Fibroblast of pulmonary artery (primary cell): Measurements from ENCODE around the gene PROX2.

ENCODE experiments used
- DNase-seq: peaks from one replicate; pipeline ENCODE4 v3.0.0-alpha.2; 2010; ENCODE audit warnings: low read depth
- H3K4me3 ChIP-seq: replicated peaks from 2 replicates; pipeline ENCODE4 v1.5.1; 2011; ENCODE audit warnings: low read depth, mild to moderate bottlenecking, control low read depth, low read length, moderate library complexity
- TF ChIP-seq, protein P1 (sequence below): IDR thresholded peaks from 2 replicates; pipeline ENCODE4 v1.5.1; 2011; ENCODE audit warnings: mild to moderate bottlenecking, control low read depth, low read length, inconsistent platforms; ENCODE audit errors: missing control alignments

Gene PROX2

DNA sequence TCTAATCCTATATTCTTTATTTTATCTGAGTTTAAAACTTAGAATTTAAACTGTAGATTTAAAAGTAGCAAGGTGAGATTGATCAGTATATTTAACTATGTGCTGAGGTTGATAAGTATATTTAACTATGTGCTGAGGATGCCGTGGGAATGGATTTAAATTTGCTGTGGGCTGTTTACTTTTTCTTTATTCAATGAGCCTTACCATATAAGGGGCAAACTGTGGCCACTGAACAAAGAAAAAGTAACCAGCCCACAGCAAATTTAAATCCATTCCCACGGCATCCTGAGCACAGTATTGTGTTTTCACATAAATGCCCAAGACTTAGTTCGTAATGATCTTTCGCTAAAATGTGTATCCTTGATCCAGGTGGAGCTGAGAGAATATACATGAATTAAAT, 43.1 kb downstream of the PROX2 start:
- DNase-seq, result no peak
- TF ChIP-seq, protein P1, sequence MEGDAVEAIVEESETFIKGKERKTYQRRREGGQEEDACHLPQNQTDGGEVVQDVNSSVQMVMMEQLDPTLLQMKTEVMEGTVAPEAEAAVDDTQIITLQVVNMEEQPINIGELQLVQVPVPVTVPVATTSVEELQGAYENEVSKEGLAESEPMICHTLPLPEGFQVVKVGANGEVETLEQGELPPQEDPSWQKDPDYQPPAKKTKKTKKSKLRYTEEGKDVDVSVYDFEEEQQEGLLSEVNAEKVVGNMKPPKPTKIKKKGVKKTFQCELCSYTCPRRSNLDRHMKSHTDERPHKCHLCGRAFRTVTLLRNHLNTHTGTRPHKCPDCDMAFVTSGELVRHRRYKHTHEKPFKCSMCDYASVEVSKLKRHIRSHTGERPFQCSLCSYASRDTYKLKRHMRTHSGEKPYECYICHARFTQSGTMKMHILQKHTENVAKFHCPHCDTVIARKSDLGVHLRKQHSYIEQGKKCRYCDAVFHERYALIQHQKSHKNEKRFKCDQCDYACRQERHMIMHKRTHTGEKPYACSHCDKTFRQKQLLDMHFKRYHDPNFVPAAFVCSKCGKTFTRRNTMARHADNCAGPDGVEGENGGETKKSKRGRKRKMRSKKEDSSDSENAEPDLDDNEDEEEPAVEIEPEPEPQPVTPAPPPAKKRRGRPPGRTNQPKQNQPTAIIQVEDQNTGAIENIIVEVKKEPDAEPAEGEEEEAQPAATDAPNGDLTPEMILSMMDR, result no peak
- H3K4me3 ChIP-seq, result no peak overlapping the region

DNA sequence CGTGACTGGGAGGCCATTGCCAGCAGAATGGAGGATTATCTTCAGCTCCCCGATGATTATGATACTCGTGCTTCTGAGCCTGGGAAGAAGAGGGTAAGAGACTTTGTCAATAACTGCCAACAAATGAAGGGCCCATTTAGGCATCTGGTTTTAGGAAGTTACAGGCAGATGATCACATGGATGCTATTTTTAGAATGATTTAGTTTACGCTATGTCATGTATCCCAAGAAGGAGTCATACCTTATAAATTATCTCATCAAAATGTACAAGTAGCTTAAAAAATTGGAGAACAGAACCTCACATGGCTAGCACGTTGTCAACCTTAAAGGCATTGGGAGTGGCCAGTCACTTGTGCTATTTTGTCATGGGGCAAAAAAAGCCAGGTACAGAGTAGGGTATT, 46.7 kb downstream of the PROX2 start:
- TF ChIP-seq, protein P1, result no peak
- no peak for DNase-seq
- H3K4me3 ChIP-seq, result no peak overlapping the region

GRCh38 chr14:74826574-74826973, 49.4 kb downstream of the PROX2 start:
- H3K4me3 ChIP-seq, result no peak overlapping the region
- no peak for DNase-seq
- TF ChIP-seq, protein P1, result no peak
